Esophagus squamous epithelium (tissue), 5 donors: Measurements from ENCODE around the gene MTLN. TPM values are rescaled to one million over a fixed set of nuclear protein-coding genes. Genes with fewer than 3 reads are reported as not detected.
"Not testable (repeated sequence)": the region's sequence is repeated elsewhere in the genome, so short reads cannot be mapped to it uniquely, and the experiment has no call there.

ENCODE experiments used
- DNase-seq: peaks from one replicate; lab custom pipeline; 2025; lab: John Stamatoyannopoulos, UW
- H3K27ac ChIP-seq, 4 donors: fragments of 200-600 bp; sonication (generic); one replicate each; pipeline ENCODE4 v1.5.1; 2016 to 2019; ENCODE audit warnings: mild to moderate bottlenecking in 1 of 4
- H3K27me3 ChIP-seq, 4 donors: fragments of 200-600 bp; sonication (generic); 1 replicate in 3 of 4; 2 replicates in 1 of 4; pipeline versions ENCODE4 v1.5.1 to v1.6.0; 2017 to 2021; ENCODE audit warnings: antibody characterized with exemption in 1 of 4
- H3K36me3 ChIP-seq, 3 donors: fragments of 200-600 bp; sonication (generic); one replicate each; pipeline ENCODE4 v1.5.1; 2016 to 2019
- H3K4me1 ChIP-seq, 3 donors: fragments of 200-600 bp; sonication (generic); one replicate each; pipeline ENCODE4 v1.5.1; 2017 to 2019
- H3K4me3 ChIP-seq, 4 donors: fragments of 200-600 bp; sonication (generic); 1 replicate in 3 of 4; 2 replicates in 1 of 4; pipeline ENCODE4 v1.5.1; 2016 to 2019; ENCODE audit warnings: mild to moderate bottlenecking in 2 of 4, moderate library complexity in 1 of 4
- H3K9me3 ChIP-seq, 3 donors: fragments of 200-600 bp; sonication (generic); one replicate each; pipeline ENCODE4 v1.5.1; 2016 to 2019
- POLR2A ChIP-seq, 4 donors: fragments of 450-650 bp; IDR thresholded peaks; one replicate each; pipeline ENCODE4 v1.6.1; 2017; ENCODE audit warnings: antibody characterized with exemption in 4 of 4, mild to moderate bottlenecking in 4 of 4, moderate library complexity in 3 of 4
- WGBS, 2 donors: methylation state at CpG; one replicate each; pipeline ENCODE4 v1.1.5; 2018; 5-methylcytosine and 5-hydroxymethylcytosine counted together
- intact Hi-C: fragments of 100-400 bp; cut with DNase I; formaldehyde crosslinking; loops from one replicate; pipeline ENCODE4 v1.15.0; 2022
- total RNA-seq, 4 donors: library from RNA; depleted of rRNA; stranded (reverse); fragments of >200 nt; gene quantifications; one replicate each; pipeline ENCODE4 v1.1.0, GENCODE V29; 2016
- TF ChIP-seq, protein P1 (sequence below), 6 experiments: fragments of 450-650 bp in 4 of 6; fragments of 200-600 bp in 2 of 6; sonication (generic) in 2 of 6; IDR thresholded peaks; one replicate each; pipeline ENCODE4 v1.5.1; 2016 to 2019; ENCODE audit warnings: antibody characterized with exemption in 6 of 6, mild to moderate bottlenecking in 4 of 6, moderate library complexity in 4 of 6
- donor health status: DM: yes; HTN: yes; CAD: no.

MTLN gene, protein sequence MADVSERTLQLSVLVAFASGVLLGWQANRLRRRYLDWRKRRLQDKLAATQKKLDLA
- total RNA-seq: 100 to 1,000 TPM in 1 of 4 donors, 10 to 100 TPM in 3; 59.3 to 117 (median 78.2) TPM

- Histone ChIP-seq H3K27ac (peak within 1 kb of the TSS; percentile 86 to 91 (median 88)), H3K27me3 (peaks cover 0 to 3% (median 0%) of the 10 kb centered on the region in 4 donors), H3K9me3 (peaks cover 0 to 11% (median 0%) of the 10 kb centered on the region in 3 donors), H3K4me3 (peak within 1 kb of the TSS; percentile 80 to 91 (median 83)), H3K4me1 (peaks cover 5 to 24% (median 5%) of the 10 kb centered on the region in 3 donors), H3K36me3 (peaks cover 0 to 32% (median 0%) of the 10 kb centered on the region in 3 donors)
- intact Hi-C loops: no loop called here
- DNase-seq: no peak
- WGBS, 2 donors: 9 to 17% methylated on average over 31 to 45 of the region's 54 CpGs
- TF ChIP-seq, protein P1, sequence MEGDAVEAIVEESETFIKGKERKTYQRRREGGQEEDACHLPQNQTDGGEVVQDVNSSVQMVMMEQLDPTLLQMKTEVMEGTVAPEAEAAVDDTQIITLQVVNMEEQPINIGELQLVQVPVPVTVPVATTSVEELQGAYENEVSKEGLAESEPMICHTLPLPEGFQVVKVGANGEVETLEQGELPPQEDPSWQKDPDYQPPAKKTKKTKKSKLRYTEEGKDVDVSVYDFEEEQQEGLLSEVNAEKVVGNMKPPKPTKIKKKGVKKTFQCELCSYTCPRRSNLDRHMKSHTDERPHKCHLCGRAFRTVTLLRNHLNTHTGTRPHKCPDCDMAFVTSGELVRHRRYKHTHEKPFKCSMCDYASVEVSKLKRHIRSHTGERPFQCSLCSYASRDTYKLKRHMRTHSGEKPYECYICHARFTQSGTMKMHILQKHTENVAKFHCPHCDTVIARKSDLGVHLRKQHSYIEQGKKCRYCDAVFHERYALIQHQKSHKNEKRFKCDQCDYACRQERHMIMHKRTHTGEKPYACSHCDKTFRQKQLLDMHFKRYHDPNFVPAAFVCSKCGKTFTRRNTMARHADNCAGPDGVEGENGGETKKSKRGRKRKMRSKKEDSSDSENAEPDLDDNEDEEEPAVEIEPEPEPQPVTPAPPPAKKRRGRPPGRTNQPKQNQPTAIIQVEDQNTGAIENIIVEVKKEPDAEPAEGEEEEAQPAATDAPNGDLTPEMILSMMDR (IDR thresholded peaks at IDR 0.05): peak in 2 of 6 experiments; percentile 7 to 51
- TF ChIP-seq POLR2A (IDR thresholded peaks at IDR 0.05): peak in 3 of 4 donors; percentile 63 to 73 (median 66)
Observed at GRCh38 chr2:110211938-110212858, at the start of gene MTLN. Gene MTLN (minus strand): TSS chr2:110212547. CDS start chr2:110212525, 22 bp downstream.

DNA sequence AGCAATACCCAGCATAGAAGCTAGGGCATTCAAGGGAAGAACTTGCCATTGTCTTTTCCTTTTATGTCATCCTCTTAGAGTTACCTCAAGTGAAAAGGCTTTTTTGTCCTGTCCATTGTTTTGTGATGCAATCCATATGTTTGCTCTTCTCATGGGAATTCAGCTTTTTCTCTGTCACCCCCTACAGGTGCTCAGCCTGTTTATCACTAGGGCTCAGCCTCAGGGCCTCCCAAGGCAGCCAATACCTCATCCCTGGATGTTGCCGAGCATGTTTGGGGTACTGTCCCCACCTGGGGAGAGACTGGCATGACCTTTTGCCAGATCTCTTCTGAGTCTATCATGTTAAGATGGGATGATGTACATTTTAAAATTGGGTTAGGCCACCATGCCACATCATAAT, 49.6 kb upstream of the MTLN start:
- DNase-seq, H3K27me3 ChIP-seq, H3K4me1 ChIP-seq, H3K9me3 ChIP-seq, H3K4me3 ChIP-seq, intact Hi-C loops, H3K36me3 ChIP-seq, H3K27ac ChIP-seq: not testable (repeated sequence)
- WGBS, 2 donors: no CpG with 5 or more reads among the region's 1 CpG

DNA sequence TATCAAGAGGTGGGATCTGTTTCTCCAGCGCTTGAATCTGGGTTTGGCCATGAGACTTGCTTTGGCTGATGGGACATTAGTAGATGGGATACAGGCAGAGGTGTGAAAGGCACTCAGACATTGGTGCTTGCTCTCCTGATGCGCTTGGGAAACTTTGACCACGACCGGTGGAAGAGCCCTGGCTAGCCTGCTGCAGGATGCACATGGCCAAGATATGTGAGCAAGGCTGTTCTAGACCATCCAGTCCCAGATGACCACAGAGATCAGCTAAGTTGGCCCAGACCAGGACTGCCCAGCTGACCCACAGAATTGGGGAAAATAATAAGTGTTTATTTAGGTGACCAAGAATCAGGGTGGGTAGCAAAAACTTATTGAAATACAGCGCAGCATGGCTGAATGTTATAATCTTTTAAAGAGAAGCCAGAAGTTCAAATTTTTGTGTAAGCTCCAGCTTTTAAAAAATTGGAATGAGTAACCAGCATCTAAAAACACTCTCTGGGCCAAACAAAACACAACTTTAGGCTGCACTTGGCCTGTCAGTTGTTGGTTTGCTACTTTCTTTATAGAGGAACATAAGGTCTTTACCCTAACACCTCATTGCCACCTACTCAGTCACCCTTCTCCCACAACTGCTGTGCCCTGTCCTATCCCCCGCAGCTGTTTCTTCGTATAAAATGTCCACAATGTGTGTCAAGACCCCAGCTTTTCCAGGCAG, 35.9 kb upstream of the MTLN start:
- H3K27me3 ChIP-seq, H3K27ac ChIP-seq, DNase-seq, H3K9me3 ChIP-seq, H3K36me3 ChIP-seq, H3K4me1 ChIP-seq, intact Hi-C loops, H3K4me3 ChIP-seq: not testable (repeated sequence)
- 57 to 80% methylated on average over 1 to 3 of the region's 7 CpGs for WGBS, 2 donors

DNA sequence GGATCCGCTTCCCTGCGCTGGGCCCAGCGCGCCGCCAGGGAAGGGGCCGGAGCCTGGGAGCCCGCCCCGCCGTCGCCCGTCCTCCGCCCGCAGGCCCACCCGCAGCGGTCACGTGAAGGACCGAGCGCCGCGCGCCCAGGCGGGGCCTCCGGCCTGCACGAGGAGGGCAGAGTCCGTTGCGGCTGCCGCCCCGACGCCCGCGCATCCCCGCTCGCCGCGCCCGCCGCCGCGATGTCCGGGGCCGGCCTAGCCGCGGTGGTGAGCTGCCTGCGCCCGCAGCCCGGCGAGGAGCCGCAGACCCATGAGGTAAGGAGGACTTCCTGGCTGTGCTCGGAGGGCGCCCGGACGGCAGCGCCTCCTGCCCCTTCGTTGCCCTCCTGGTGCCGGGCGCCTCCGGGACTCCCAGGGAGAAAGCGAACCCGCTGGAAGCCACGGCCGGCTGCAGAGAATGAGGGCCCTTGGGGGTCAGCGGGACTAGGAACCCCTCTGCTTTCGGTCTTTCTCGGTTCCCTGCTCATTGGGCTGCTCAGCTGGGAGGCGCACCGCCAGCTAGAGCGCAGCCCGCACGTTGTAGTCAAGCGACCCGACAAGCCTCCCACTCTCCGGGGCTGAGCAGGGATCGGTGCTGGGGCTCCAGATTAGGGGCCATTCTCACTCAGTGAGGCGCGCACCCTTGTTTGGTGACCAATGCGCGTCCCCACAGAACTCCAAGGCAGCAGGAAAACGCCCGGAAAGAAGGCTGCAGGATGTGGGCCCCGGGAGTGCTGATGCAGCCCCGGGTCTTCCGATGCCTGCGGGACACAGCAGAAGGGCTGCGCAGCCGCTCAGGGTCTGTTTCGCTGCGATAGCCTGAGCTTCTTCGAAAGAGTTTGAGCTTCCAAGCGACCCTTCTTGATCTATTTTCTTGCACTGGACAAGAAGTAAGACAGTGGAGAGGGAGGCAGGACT, 33.4 kb upstream of the MTLN start:
- WGBS, 2 donors: no CpG with 5 or more reads among the region's 89 CpGs
- H3K4me3 ChIP-seq, H3K4me1 ChIP-seq, DNase-seq, H3K36me3 ChIP-seq, intact Hi-C loops, H3K27me3 ChIP-seq, H3K27ac ChIP-seq, H3K9me3 ChIP-seq: not testable (repeated sequence)

DNA sequence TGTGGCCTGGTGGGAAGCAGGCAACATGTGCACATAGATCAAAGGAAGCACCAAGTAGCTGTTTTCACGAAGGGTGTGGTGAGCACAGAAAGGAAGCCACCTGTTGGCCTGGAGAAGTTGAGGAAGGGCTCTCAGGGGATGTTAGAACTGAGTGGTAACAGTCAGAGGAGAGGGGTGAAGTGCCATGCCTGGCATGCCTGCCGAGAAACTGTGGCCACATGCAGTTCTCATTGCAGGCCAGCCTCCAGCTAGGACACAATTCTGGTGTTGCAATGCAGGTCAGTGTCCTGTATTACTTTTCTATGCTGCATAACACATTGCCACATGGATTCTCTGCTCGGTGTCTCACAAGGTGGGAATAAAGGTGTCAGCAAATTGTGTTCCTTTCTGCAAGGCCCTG, 30.9 kb upstream of the MTLN start:
- H3K4me3 ChIP-seq, H3K9me3 ChIP-seq, H3K4me1 ChIP-seq, H3K36me3 ChIP-seq, H3K27me3 ChIP-seq, H3K27ac ChIP-seq, DNase-seq, intact Hi-C loops: not testable (repeated sequence)
- no CpG with 5 or more reads among the region's 3 CpGs for WGBS, 2 donors

- H3K9me3 ChIP-seq, H3K27me3 ChIP-seq, H3K27ac ChIP-seq, H3K4me3 ChIP-seq, H3K36me3 ChIP-seq, intact Hi-C loops, H3K4me1 ChIP-seq, DNase-seq: not testable (repeated sequence)
- WGBS, 2 donors: 20 to 50% methylated on average over 2 of the region's 5 CpGs
Observed at GRCh38 chr2:110234514-110234913, 22.2 kb upstream of the MTLN start.

DNA sequence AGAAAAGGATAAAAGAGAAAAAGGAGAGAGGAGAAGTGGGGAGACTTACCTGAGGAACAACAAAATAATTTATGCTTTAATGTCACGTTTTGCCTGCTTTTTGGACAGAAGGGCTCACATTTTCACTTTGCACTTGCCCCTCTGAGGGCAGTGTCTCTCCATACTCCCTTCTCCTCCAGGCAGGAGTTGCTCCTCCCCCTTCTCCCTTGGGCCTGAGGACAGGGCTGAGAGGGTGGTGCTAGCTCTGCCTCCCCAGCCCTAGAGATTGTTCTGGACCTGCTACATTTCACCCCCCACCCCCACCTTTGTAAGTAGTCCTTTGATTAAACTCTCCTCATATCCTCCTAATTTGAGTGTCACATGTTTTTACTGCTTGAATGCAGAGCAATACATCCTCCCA, 17.5 kb upstream of the MTLN start:
- H3K36me3 ChIP-seq, H3K4me1 ChIP-seq, H3K4me3 ChIP-seq, intact Hi-C loops, H3K9me3 ChIP-seq, H3K27ac ChIP-seq, DNase-seq: not testable (repeated sequence)
- peaks cover 0 to 15% (median 0%) of the 10 kb centered on the region in 4 donors for H3K27me3 ChIP-seq
- WGBS, 2 donors: no CpG with 5 or more reads among the region's 1 CpG

GRCh38 chr2:110222626-110223025, 10.3 kb upstream of the MTLN start:
- not testable (repeated sequence) for H3K36me3 ChIP-seq
- WGBS, 2 donors: 38 to 50% methylated on average over 1 of the region's 1 CpG

More at GRCh38 chr2:110222626-110223025, 10.3 kb upstream of the MTLN start:
- intact Hi-C loops, DNase-seq, H3K4me3 ChIP-seq, H3K9me3 ChIP-seq, H3K27ac ChIP-seq: not testable (repeated sequence)
- peaks cover 0 to 16% (median 0%) of the 10 kb centered on the region in 4 donors for H3K27me3 ChIP-seq
- peaks cover 0 to 17% (median 6%) of the 10 kb centered on the region in 3 donors for H3K4me1 ChIP-seq
